Measurements from ENCODE around the gene MARK1.
"Not testable (repeated sequence)": the region's sequence is repeated elsewhere in the genome, so short reads cannot be mapped to it uniquely, and the experiment has no call there.

Gene MARK1

GRCh38 chr1:220529521-220530020 is 1.6 kb downstream of the MARK1 start:
- DNase-seq, result no peak

- DNase-seq, result no peak
Measured at GRCh38 chr1:220533504-220534109, 5.7 kb downstream of the MARK1 start.

- DNase-seq, result no peak
Measured at GRCh38 chr1:220544901-220545303, 17.0 kb downstream of the MARK1 start.

GRCh38 chr1:220550811-220551399 is 23.0 kb downstream of the MARK1 start:
- DNase-seq, result no peak

- no peak for DNase-seq
Measured at GRCh38 chr1:220551718-220552117, 23.8 kb downstream of the MARK1 start.

- DNase-seq, result no peak
Measured at GRCh38 chr1:220552672-220553260, 24.8 kb downstream of the MARK1 start.

GRCh38 chr1:220556641-220557040 is 28.7 kb downstream of the MARK1 start:
- no peak for DNase-seq

GRCh38 chr1:220563564-220563963 is 35.6 kb downstream of the MARK1 start:
- DNase-seq, result no peak

GRCh38 chr1:220564216-220564615 is 36.3 kb downstream of the MARK1 start:
- no peak for DNase-seq

GRCh38 chr1:220565670-220566069 is 37.7 kb downstream of the MARK1 start:
- DNase-seq, result no peak

GRCh38 chr1:220566869-220567268 is 38.9 kb downstream of the MARK1 start:
- DNase-seq, result no peak

GRCh38 chr1:220572416-220572815 is 44.5 kb downstream of the MARK1 start:
- DNase-seq, result no peak

- DNase-seq, result no peak
Measured at GRCh38 chr1:220573836-220574235, 45.9 kb downstream of the MARK1 start.

- DNase-seq, result no peak
Measured at GRCh38 chr1:220575718-220576497, 48.0 kb downstream of the MARK1 start.

- no peak for DNase-seq
Measured at GRCh38 chr1:220577926-220578325, 50.0 kb downstream of the MARK1 start.

- DNase-seq, result no peak
Measured at GRCh38 chr1:220579317-220579716, 51.4 kb downstream of the MARK1 start.

- DNase-seq, result no peak
Measured at GRCh38 chr1:220592714-220593113, 64.8 kb downstream of the MARK1 start.

- no peak for DNase-seq
Measured at GRCh38 chr1:220594356-220594755, 66.4 kb downstream of the MARK1 start.

GRCh38 chr1:220595179-220595578 is 67.2 kb downstream of the MARK1 start:
- no peak for DNase-seq

GRCh38 chr1:220604926-220605325 is 77.0 kb downstream of the MARK1 start:
- no peak for DNase-seq

GRCh38 chr1:220605651-220606050 is 77.7 kb downstream of the MARK1 start:
- not testable (repeated sequence) for DNase-seq

- not testable (repeated sequence) for DNase-seq
Measured at GRCh38 chr1:220611100-220611499, 83.2 kb downstream of the MARK1 start.

GRCh38 chr1:220616836-220617235 is 88.9 kb downstream of the MARK1 start:
- no peak for DNase-seq

- no peak for DNase-seq
Measured at GRCh38 chr1:220628431-220628830, 100.5 kb downstream of the MARK1 start.

Measured in activated naive CD4-positive, alpha-beta T cell (primary cell).